GM23338 (cell line): ENCODE data around the gene RPTOR. TPM values are rescaled to one million over a fixed set of nuclear protein-coding genes. Genes with fewer than 3 reads are reported as not detected.

Experiments used
- ATAC-seq: fragments of 200-7000 bp; cut with Tn5 transposase; 3 replicates; pipeline ENCODE4 v1.9.1; 2020
- DNase-seq: peaks from one replicate; pipeline ENCODE4 v3.0.0-alpha.2; 2015; ENCODE audit warnings: low spot score
- H2AFZ ChIP-seq: fragments of 200-600 bp; sonication (generic); 2 replicates; pipeline ENCODE4 v1.8.0; 2016; ENCODE audit warnings: antibody characterized with exemption, mild to moderate bottlenecking, moderate library complexity
- H3F3A ChIP-seq: fragments of 200-600 bp; sonication (generic); replicated peaks from 2 replicates; pipeline ENCODE4 v1.8.0; 2017; ENCODE audit warnings: antibody characterized with exemption, mixed run types, low read depth
- H3K27ac ChIP-seq: fragments of 200-600 bp; sonication (generic); 2 replicates; pipeline ENCODE4 v1.6.1; 2016; ENCODE audit warnings: low read depth
- H3K27me3 ChIP-seq: fragments of 200-600 bp; sonication (generic); 2 replicates; pipeline ENCODE4 v1.8.0; 2016; ENCODE audit warnings: mild to moderate bottlenecking, mixed run types, moderate library complexity; ENCODE audit not compliant: insufficient read depth
- H3K36me3 ChIP-seq: fragments of 200-600 bp; sonication (generic); 2 replicates; pipeline ENCODE4 v1.8.0; 2016; ENCODE audit warnings: mild to moderate bottlenecking; ENCODE audit not compliant: insufficient read depth
- H3K4me1 ChIP-seq: fragments of 200-600 bp; sonication (generic); 2 replicates; pipeline ENCODE4 v1.8.0; 2016; ENCODE audit warnings: mild to moderate bottlenecking, moderate library complexity; ENCODE audit not compliant: insufficient read depth
- H3K4me2 ChIP-seq: fragments of 200-600 bp; sonication (generic); 2 replicates; pipeline ENCODE4 v1.7.1; 2017; ENCODE audit warnings: mixed run types
- H3K4me3 ChIP-seq: fragments of 200-600 bp; sonication (generic); 2 replicates; pipeline ENCODE4 v1.6.1; 2016; ENCODE audit warnings: mixed run types
- H3K79me2 ChIP-seq: fragments of 200-600 bp; sonication (generic); replicated peaks from 2 replicates; pipeline ENCODE4 v1.8.0; 2017; ENCODE audit warnings: mild to moderate bottlenecking; ENCODE audit not compliant: insufficient read depth
- H3K9me2 ChIP-seq: fragments of 200-600 bp; sonication (generic); 2 replicates; pipeline ENCODE4 v1.8.0; 2017; ENCODE audit not compliant: insufficient read depth
- H4K20me1 ChIP-seq: fragments of 200-600 bp; sonication (generic); replicated peaks from 2 replicates; pipeline ENCODE4 v1.8.0; 2017; ENCODE audit warnings: mild to moderate bottlenecking; ENCODE audit not compliant: insufficient read depth
- H3K27ac Mint-ChIP-seq: 2 replicates; pipeline ENCODE4 v1.8.0; 2020; ENCODE audit warnings: inconsistent platforms, mild to moderate bottlenecking, moderate library complexity, mixed read lengths
- H3K27me3 Mint-ChIP-seq: 3 replicates; pipeline ENCODE4 v1.8.0; 2022; ENCODE audit warnings: low read depth, mild to moderate bottlenecking, moderate library complexity, mixed read lengths, inconsistent platforms; ENCODE audit not compliant: insufficient read depth, poor library complexity
- H3K36me3 Mint-ChIP-seq: 3 replicates; pipeline ENCODE4 v1.8.0; 2021; ENCODE audit warnings: low read depth, mild to moderate bottlenecking, inconsistent platforms, moderate library complexity, mixed read lengths
- H3K4me1 Mint-ChIP-seq: 3 replicates; pipeline ENCODE4 v1.8.0; 2020; ENCODE audit warnings: mild to moderate bottlenecking, inconsistent platforms, mixed read lengths
- H3K4me3 Mint-ChIP-seq: 3 replicates; pipeline ENCODE4 v1.8.0; 2021; ENCODE audit warnings: moderate library complexity, mild to moderate bottlenecking, inconsistent platforms, mixed read lengths
- H3K9me3 Mint-ChIP-seq: 3 replicates; pipeline ENCODE4 v1.8.0; 2020; ENCODE audit warnings: moderate library complexity, mild to moderate bottlenecking, inconsistent platforms, mixed read lengths
- CREB1 ChIP-seq: fragments of 250-450 bp; sonication (Bioruptor Pico); IDR thresholded peaks from 2 replicates; pipeline ENCODE4 v1.5.0; 2020; ENCODE audit warnings: low read depth, mild to moderate bottlenecking, moderate library complexity
- CTCF ChIP-seq, 2 experiments: fragments of 200-600 bp in 1 of 2; sonication (generic) in 1 of 2; conservative IDR thresholded peaks; 2 replicates each; pipeline versions ENCODE4 v1.5.1 to v1.6.1; 2016 to 2017; ENCODE audit warnings: antibody characterized with exemption in 2 of 2, low read depth in 2 of 2, mild to moderate bottlenecking in 2 of 2, moderate library complexity in 1 of 2
- EZH2 ChIP-seq: fragments of 200-600 bp; sonication (generic); IDR thresholded peaks from one replicate; pipeline ENCODE4 v1.8.0; 2017; ENCODE audit warnings: antibody characterized with exemption, mild to moderate bottlenecking, low read depth; ENCODE audit not compliant: unreplicated experiment
- EZH2phosphoT487 ChIP-seq: fragments of 200-600 bp; sonication (generic); IDR thresholded peaks from one replicate; pipeline ENCODE4 v1.8.1; 2018; ENCODE audit warnings: antibody characterized with exemption; ENCODE audit not compliant: unreplicated experiment
- JUNB ChIP-seq: IDR thresholded peaks from one replicate; pipeline ENCODE4 v1.6.1; 2016; ENCODE audit warnings: antibody characterized with exemption; ENCODE audit not compliant: unreplicated experiment
- NANOG ChIP-seq: IDR thresholded peaks from 2 replicates; pipeline ENCODE4 v1.6.1; 2016; ENCODE audit warnings: antibody characterized with exemption, borderline replicate concordance
- POLR2AphosphoS5 ChIP-seq: IDR thresholded peaks from 2 replicates; pipeline ENCODE4 v1.6.1; 2016; ENCODE audit warnings: antibody characterized with exemption, low read depth
- REST ChIP-seq: IDR thresholded peaks from one replicate; pipeline ENCODE4 v1.6.1; 2018; ENCODE audit warnings: antibody characterized with exemption; ENCODE audit not compliant: unreplicated experiment
- STAT1 ChIP-seq: IDR thresholded peaks from one replicate; pipeline ENCODE4 v1.6.1; 2016; ENCODE audit warnings: antibody characterized with exemption; ENCODE audit not compliant: unreplicated experiment
- ZNF114 ChIP-seq: fragments of 250-450 bp; sonication (Bioruptor Pico); IDR thresholded peaks from 2 replicates; pipeline ENCODE4 v1.5.0; 2020; ENCODE audit warnings: mild to moderate bottlenecking, moderate library complexity
- ZNF331 ChIP-seq: fragments of 250-450 bp; sonication (Bioruptor Pico); IDR thresholded peaks from 2 replicates; pipeline ENCODE4 v1.5.0; 2020; ENCODE audit warnings: low read depth, mild to moderate bottlenecking, moderate library complexity
- polyA plus RNA-seq: library from polyadenylated mRNA; unstranded; fragments of >200 nt; fragmentation: Nextera tagmentation; extraction: Ambion mirVana; gene quantifications from 2 replicates; pipeline ENCODE4 v1.2.1, GENCODE V29; 2016
- total RNA-seq: library from RNA; depleted of rRNA; stranded (reverse); fragments of >200 nt; shearing (Covaris generic); gene quantifications from 2 replicates; pipeline ENCODE4 v1.2.3, GENCODE V29; 2014
- TF ChIP-seq, protein P1 (sequence below): IDR thresholded peaks from 2 replicates; pipeline ENCODE4 v1.6.1; 2016; ENCODE audit warnings: antibody characterized with exemption
- TF ChIP-seq, protein P2 (sequence below): fragments of 250-450 bp; sonication (Bioruptor Pico); IDR thresholded peaks from 2 replicates; pipeline ENCODE4 v1.5.0; 2020; ENCODE audit warnings: mild to moderate bottlenecking, moderate library complexity

RPTOR gene
- total and polyA plus RNA-seq, 2 experiments from 2014 or later = 9.5 to 38.0 TPM

GRCh38 chr17:80618304-80618703 lies 73.7 kb downstream of the RPTOR start:
- H3K4me1 ChIP-seq = no peaks in the 10 kb centered on the region
- no peak overlapping the region for H3K27ac ChIP-seq
- Mint-ChIP-seq H3K9me3 (no peaks in the 10 kb centered on the region), H3K27me3 (peaks cover 2% of the 10 kb centered on the region), H3K36me3 (no peaks in the 10 kb centered on the region), H3K4me3 (no peak overlapping the region; the same call in 2 of the 3 replicates), H3K4me1 (peaks cover 21% of the 10 kb centered on the region), H3K27ac (no peak overlapping the region)
- no peaks in the 10 kb centered on the region for H3K36me3 ChIP-seq
- TF ChIP-seq NANOG (no peak), REST (no peak), STAT1 (no peak), ZNF114 (no peak), EZH2phosphoT487 (no peak), ZNF331 (no peak), POLR2AphosphoS5 (no peak), JUNB (no peak), CTCF (conservative IDR thresholded peaks at IDR 0.05; ENCODE audit: low read depth in 2 of 2) (no peak), EZH2 (no peak), CREB1 (CRISPR knock-in tag) (no peak)
- TF ChIP-seq, protein P1, sequence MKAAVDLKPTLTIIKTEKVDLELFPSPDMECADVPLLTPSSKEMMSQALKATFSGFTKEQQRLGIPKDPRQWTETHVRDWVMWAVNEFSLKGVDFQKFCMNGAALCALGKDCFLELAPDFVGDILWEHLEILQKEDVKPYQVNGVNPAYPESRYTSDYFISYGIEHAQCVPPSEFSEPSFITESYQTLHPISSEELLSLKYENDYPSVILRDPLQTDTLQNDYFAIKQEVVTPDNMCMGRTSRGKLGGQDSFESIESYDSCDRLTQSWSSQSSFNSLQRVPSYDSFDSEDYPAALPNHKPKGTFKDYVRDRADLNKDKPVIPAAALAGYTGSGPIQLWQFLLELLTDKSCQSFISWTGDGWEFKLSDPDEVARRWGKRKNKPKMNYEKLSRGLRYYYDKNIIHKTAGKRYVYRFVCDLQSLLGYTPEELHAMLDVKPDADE = no peak
- TF ChIP-seq, protein P2, sequence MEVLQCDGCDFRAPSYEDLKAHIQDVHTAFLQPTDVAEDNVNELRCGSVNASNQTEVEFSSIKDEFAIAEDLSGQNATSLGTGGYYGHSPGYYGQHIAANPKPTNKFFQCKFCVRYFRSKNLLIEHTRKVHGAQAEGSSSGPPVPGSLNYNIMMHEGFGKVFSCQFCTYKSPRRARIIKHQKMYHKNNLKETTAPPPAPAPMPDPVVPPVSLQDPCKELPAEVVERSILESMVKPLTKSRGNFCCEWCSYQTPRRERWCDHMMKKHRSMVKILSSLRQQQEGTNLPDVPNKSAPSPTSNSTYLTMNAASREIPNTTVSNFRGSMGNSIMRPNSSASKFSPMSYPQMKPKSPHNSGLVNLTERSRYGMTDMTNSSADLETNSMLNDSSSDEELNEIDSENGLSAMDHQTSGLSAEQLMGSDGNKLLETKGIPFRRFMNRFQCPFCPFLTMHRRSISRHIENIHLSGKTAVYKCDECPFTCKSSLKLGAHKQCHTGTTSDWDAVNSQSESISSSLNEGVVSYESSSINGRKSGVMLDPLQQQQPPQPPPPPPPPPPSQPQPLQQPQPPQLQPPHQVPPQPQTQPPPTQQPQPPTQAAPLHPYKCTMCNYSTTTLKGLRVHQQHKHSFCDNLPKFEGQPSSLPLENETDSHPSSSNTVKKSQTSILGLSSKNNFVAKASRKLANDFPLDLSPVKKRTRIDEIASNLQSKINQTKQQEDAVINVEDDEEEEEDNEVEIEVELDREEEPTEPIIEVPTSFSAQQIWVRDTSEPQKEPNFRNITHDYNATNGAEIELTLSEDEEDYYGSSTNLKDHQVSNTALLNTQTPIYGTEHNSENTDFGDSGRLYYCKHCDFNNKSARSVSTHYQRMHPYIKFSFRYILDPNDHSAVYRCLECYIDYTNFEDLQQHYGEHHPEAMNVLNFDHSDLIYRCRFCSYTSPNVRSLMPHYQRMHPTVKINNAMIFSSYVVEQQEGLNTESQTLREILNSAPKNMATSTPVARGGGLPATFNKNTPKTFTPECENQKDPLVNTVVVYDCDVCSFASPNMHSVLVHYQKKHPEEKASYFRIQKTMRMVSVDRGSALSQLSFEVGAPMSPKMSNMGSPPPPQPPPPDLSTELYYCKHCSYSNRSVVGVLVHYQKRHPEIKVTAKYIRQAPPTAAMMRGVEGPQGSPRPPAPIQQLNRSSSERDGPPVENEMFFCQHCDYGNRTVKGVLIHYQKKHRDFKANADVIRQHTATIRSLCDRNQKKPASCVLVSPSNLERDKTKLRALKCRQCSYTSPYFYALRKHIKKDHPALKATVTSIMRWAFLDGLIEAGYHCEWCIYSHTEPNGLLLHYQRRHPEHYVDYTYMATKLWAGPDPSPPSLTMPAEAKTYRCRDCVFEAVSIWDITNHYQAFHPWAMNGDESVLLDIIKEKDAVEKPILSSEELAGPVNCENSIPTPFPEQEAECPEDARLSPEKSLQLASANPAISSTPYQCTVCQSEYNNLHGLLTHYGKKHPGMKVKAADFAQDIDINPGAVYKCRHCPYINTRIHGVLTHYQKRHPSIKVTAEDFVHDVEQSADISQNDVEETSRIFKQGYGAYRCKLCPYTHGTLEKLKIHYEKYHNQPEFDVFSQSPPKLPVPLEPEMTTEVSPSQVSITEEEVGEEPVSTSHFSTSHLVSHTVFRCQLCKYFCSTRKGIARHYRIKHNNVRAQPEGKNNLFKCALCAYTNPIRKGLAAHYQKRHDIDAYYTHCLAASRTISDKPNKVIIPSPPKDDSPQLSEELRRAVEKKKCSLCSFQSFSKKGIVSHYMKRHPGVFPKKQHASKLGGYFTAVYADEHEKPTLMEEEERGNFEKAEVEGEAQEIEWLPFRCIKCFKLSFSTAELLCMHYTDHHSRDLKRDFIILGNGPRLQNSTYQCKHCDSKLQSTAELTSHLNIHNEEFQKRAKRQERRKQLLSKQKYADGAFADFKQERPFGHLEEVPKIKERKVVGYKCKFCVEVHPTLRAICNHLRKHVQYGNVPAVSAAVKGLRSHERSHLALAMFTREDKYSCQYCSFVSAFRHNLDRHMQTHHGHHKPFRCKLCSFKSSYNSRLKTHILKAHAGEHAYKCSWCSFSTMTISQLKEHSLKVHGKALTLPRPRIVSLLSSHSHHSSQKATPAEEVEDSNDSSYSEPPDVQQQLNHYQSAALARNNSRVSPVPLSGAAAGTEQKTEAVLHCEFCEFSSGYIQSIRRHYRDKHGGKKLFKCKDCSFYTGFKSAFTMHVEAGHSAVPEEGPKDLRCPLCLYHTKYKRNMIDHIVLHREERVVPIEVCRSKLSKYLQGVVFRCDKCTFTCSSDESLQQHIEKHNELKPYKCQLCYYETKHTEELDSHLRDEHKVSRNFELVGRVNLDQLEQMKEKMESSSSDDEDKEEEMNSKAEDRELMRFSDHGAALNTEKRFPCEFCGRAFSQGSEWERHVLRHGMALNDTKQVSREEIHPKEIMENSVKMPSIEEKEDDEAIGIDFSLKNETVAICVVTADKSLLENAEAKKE (CRISPR knock-in tag) = no peak
- H2AFZ ChIP-seq = no peak overlapping the region
- ATAC-seq (no peak), DNase-seq (no peak)
- H4K20me1 ChIP-seq = peaks cover 38% of the 10 kb centered on the region
- H3K79me2 ChIP-seq = peaks cover 39% of the 10 kb centered on the region
- H3K4me3 ChIP-seq = no peak overlapping the region
- no peaks in the 10 kb centered on the region for H3F3A ChIP-seq
- H3K4me2 ChIP-seq = no peak overlapping the region
- H3K27me3 ChIP-seq = no peaks in the 10 kb centered on the region
- H3K9me2 ChIP-seq = no peaks in the 10 kb centered on the region
